Activated CD8-positive, alpha-beta T cell treated with anti-CD3 and anti-CD28 coated beads for 36 hours (primary cell): ENCODE measurements around the gene CUBN. TPM values are rescaled to one million over a fixed set of nuclear protein-coding genes. Genes with fewer than 3 reads are reported as not detected.

ENCODE experiments used
- ATAC-seq: fragments of 200-7000 bp; cut with Tn5 transposase; one replicate; pipeline ENCODE4 v1.10.0; 2021; ENCODE audit warnings: mild to moderate bottlenecking, moderate library complexity
- CTCF ChIA-PET: fragments of 350-600 bp; sonication (Branson Sonifier 250); formaldehyde crosslinking; loops from one replicate; lab custom pipeline; 2021; ENCODE audit warnings: antibody characterized with exemption; lab: Charles Lee
- POLR2A ChIA-PET: fragments of 350-600 bp; sonication (Branson Sonifier 250); formaldehyde crosslinking; loops from one replicate; lab custom pipeline; 2021; ENCODE audit warnings: antibody characterized with exemption; lab: Charles Lee
- DNase-seq: peaks from one replicate; pipeline ENCODE4 v3.0.0-alpha.2; 2020
- H3K27ac Mint-ChIP-seq: one replicate; pipeline ENCODE4 v1.8.0; 2021; ENCODE audit warnings: mild to moderate bottlenecking, mixed read lengths
- H3K27me3 Mint-ChIP-seq: one replicate; pipeline ENCODE4 v1.8.0; 2021; ENCODE audit warnings: mixed read lengths
- H3K36me3 Mint-ChIP-seq: one replicate; pipeline ENCODE4 v1.8.0; 2021; ENCODE audit warnings: low read depth, mixed read lengths
- H3K4me1 Mint-ChIP-seq: one replicate; pipeline ENCODE4 v1.8.0; 2021; ENCODE audit warnings: low read depth, mixed read lengths
- H3K4me3 Mint-ChIP-seq: one replicate; pipeline ENCODE4 v1.8.0; 2021; ENCODE audit warnings: mild to moderate bottlenecking, moderate library complexity, mixed read lengths
- H3K9me3 Mint-ChIP-seq: one replicate; pipeline ENCODE4 v1.8.0; 2021; ENCODE audit warnings: mixed read lengths
- intact Hi-C: fragments of 100-400 bp; cut with micrococcal nuclease; formaldehyde crosslinking; loops from one replicate; pipeline ENCODE4 v1.10.0; 2022
- total RNA-seq, 2 experiments: library from RNA; stranded (reverse); gene quantifications; one replicate each; pipeline ENCODE4 v1.2.3, GENCODE V29; 2021
- TF ChIP-seq, protein P1 (sequence below): fragments of 200-600 bp; IDR thresholded peaks from one replicate; pipeline ENCODE4 v1.8.0; 2022; ENCODE audit warnings: antibody characterized with exemption, mild to moderate bottlenecking

Gene CUBN
- total RNA-seq, 2 experiments from 2014 or later: 0.38 to 0.65 TPM

DNA sequence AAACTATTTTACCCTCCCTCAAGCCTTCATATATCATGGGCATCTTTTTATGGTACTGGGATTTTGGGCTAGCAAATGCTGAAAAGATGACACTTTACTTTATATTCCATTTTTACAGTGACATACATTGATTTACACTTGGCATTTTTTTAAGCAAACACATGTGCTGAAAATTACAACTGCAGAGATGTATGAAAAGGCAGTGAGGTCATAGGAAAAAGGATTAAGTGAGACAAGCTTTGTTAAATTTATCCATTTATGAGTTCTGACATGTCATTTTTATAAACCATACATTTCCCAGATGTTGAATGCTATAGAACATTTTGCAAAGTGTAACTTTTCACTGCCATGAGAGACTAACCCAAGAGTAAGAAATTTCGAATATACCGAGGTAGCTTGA lies 243.6 kb downstream of the CUBN start:
- no peaks in the 10 kb centered on the region for H3K9me3 Mint-ChIP-seq
- intact Hi-C loops: no loop called here
- POLR2A ChIA-PET: no interaction called here
- CTCF ChIA-PET: no interaction called here
- H3K36me3 Mint-ChIP-seq: no peaks in the 10 kb centered on the region
- DNase-seq (no peak), ATAC-seq (no peak)
- peaks cover under 1% of the 10 kb centered on the region for H3K4me1 Mint-ChIP-seq
- TF ChIP-seq, protein P1, sequence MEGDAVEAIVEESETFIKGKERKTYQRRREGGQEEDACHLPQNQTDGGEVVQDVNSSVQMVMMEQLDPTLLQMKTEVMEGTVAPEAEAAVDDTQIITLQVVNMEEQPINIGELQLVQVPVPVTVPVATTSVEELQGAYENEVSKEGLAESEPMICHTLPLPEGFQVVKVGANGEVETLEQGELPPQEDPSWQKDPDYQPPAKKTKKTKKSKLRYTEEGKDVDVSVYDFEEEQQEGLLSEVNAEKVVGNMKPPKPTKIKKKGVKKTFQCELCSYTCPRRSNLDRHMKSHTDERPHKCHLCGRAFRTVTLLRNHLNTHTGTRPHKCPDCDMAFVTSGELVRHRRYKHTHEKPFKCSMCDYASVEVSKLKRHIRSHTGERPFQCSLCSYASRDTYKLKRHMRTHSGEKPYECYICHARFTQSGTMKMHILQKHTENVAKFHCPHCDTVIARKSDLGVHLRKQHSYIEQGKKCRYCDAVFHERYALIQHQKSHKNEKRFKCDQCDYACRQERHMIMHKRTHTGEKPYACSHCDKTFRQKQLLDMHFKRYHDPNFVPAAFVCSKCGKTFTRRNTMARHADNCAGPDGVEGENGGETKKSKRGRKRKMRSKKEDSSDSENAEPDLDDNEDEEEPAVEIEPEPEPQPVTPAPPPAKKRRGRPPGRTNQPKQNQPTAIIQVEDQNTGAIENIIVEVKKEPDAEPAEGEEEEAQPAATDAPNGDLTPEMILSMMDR: no peak
- no peaks in the 10 kb centered on the region for H3K27me3 Mint-ChIP-seq
- H3K27ac Mint-ChIP-seq: no peak overlapping the region
- H3K4me3 Mint-ChIP-seq: no peak overlapping the region

DNA sequence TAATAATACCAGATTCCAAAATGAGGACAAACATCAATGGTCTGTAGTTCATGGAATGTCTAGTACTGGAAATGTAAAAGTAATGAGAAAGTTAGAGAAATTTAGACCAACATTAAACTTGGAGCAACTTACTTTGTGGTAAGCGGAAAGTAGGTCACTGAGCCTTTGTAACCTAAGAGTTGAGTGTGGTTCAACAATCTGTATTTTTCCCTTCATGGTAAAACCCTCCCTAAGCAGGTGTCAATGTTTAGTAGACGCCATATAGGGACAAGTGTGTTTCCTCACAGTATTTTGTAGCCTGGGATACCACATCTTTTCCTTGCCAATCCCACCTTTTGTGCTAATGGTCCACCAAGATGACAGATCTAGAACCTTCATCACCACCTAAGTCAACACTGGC lies 245.1 kb downstream of the CUBN start:
- H3K4me3 Mint-ChIP-seq: no peak overlapping the region
- ATAC-seq (no peak), DNase-seq (no peak)
- no peaks in the 10 kb centered on the region for H3K27me3 Mint-ChIP-seq
- H3K4me1 Mint-ChIP-seq: no peaks in the 10 kb centered on the region
- intact Hi-C loops: no loop called here
- no peaks in the 10 kb centered on the region for H3K36me3 Mint-ChIP-seq
- no peak overlapping the region for H3K27ac Mint-ChIP-seq
- POLR2A ChIA-PET: interaction anchor here (0.5 kb wide), 1 partner anchor 376 kb away, joined by 4 read pairs; no protein-coding TSS in a partner anchor
- CTCF ChIA-PET: no interaction called here
- no peaks in the 10 kb centered on the region for H3K9me3 Mint-ChIP-seq
- TF ChIP-seq, protein P1: no peak

DNA sequence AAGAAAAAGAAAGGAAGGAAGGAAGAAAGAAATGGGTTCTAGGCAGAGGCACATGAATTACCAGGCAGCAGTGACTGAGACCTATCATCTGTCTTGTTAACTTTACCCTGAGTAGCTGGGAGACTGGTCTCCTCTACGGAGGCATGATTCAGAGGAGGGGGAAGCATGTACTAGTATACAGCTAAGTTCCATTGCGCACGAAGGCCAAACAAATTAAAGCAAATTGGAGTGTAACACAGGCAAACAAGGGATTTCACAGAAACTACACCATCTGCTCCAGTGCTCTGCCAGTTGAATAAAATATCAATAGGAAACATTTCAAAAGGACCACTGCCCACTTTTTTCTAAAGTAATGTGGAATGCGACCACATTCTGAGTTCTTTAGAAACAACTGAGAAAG lies 246.5 kb downstream of the CUBN start:
- Mint-ChIP-seq H3K9me3 (no peaks in the 10 kb centered on the region), H3K27me3 (no peaks in the 10 kb centered on the region), H3K27ac (no peak overlapping the region), H3K4me1 (no peaks in the 10 kb centered on the region), H3K4me3 (no peak overlapping the region), H3K36me3 (no peaks in the 10 kb centered on the region)
- ChIA-PET POLR2A (interaction anchor here (0.6 to 1.0 kb wide), 2 partner anchors 8 to 573 kb away, joined by 3 to 4 read pairs; no protein-coding TSS in a partner anchor), CTCF (no interaction called here)
- intact Hi-C loops: no loop called here
- ATAC-seq: no peak
- TF ChIP-seq, protein P1: no peak
- DNase-seq: no peak

DNA sequence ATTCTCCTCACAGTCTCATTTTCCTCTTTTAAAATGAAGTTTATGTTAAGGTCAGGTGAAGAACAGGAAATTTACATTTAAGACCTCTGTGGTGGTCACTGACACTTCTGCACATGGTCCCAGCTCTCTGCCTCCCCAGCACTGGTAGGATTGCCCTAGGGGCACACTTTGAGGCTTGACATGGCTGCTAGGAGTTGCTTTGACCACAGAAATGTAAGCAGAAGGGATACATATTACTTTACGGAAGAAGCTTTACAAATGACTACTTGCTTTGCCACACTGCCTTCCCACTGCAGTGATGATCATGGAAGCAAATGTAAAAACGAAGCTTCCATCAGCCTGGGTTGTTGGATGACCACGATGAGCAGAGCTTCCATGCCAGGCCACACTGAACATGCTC lies 259.3 kb downstream of the CUBN start:
- TF ChIP-seq, protein P1: no peak
- ChIA-PET POLR2A (interaction anchor here (0.6 kb wide), 1 partner anchor 308 kb away, joined by 3 read pairs; no protein-coding TSS in a partner anchor), CTCF (interaction anchor here (1.0 to 1.8 kb wide), 2 partner anchors 20 to 42 kb away, joined by 3 to 5 read pairs; no protein-coding TSS in a partner anchor)
- Mint-ChIP-seq H3K27me3 (no peaks in the 10 kb centered on the region), H3K4me1 (no peaks in the 10 kb centered on the region), H3K27ac (no peak overlapping the region), H3K36me3 (peaks cover 5% of the 10 kb centered on the region), H3K4me3 (no peak overlapping the region), H3K9me3 (no peaks in the 10 kb centered on the region)
- no peak for DNase-seq
- intact Hi-C loops: no loop called here
- ATAC-seq: no peak

DNA sequence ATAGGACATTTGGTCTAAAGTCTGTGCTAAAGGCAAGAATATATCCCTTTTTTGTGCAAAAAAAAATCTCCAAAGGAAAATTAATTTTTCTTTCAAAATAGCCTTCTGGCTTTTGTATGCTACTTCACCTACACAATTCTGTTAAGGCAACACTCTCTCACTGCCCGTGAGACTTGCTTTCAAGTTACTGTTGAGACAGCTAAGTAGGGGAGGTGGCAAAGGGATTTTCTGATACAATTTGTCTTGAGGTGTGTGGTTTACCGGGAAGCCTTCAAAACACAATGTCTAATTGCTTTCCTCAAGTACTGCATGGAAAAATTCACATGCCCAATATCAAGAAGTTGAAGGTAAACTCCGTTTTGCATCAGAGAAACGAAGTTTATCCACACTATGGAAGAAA lies 261.6 kb downstream of the CUBN start:
- H3K27ac Mint-ChIP-seq: no peak overlapping the region
- TF ChIP-seq, protein P1: no peak
- H3K36me3 Mint-ChIP-seq: no peaks in the 10 kb centered on the region
- no peak for DNase-seq
- POLR2A ChIA-PET: no interaction called here
- H3K4me1 Mint-ChIP-seq: no peaks in the 10 kb centered on the region
- H3K9me3 Mint-ChIP-seq: no peaks in the 10 kb centered on the region
- H3K27me3 Mint-ChIP-seq: no peaks in the 10 kb centered on the region
- H3K4me3 Mint-ChIP-seq: no peak overlapping the region
- CTCF ChIA-PET: no interaction called here
- no peak for ATAC-seq
- intact Hi-C loops: no loop called here
